Activated B cell treated with CpG ODN at 0.5 μM for 24 hours (primary cell): Measurements from ENCODE around the gene RAB24. TPM values are rescaled to one million over a fixed set of nuclear protein-coding genes. Genes with fewer than 3 reads are reported as not detected.

Experiments
- ATAC-seq: fragments of 200-7000 bp; cut with Tn5 transposase; one replicate; pipeline ENCODE4 v1.10.0; 2021; ENCODE audit warnings: low read depth, mild to moderate bottlenecking, moderate library complexity
- CTCF ChIA-PET: fragments of 350-600 bp; sonication (Branson Sonifier 250); formaldehyde crosslinking; loops from one replicate; lab custom pipeline; 2021; ENCODE audit warnings: antibody characterized with exemption; lab: Charles Lee
- POLR2A ChIA-PET: fragments of 350-600 bp; sonication (Branson Sonifier 250); formaldehyde crosslinking; loops from one replicate; lab custom pipeline; 2021; ENCODE audit warnings: antibody characterized with exemption; lab: Charles Lee
- DNase-seq: peaks from one replicate; pipeline ENCODE4 v3.0.0; 2022
- H3K27ac Mint-ChIP-seq: one replicate; pipeline ENCODE4 v1.8.0; 2020; ENCODE audit warnings: mixed read lengths
- H3K27me3 Mint-ChIP-seq: one replicate; pipeline ENCODE4 v1.8.0; 2021; ENCODE audit warnings: mixed read lengths
- H3K36me3 Mint-ChIP-seq: one replicate; pipeline ENCODE4 v1.8.0; 2021; ENCODE audit warnings: low read depth, mixed read lengths
- H3K4me1 Mint-ChIP-seq: one replicate; pipeline ENCODE4 v1.8.0; 2021; ENCODE audit warnings: mixed read lengths
- H3K4me3 Mint-ChIP-seq: one replicate; pipeline ENCODE4 v1.8.0; 2020; ENCODE audit warnings: mild to moderate bottlenecking, mixed read lengths
- H3K9me3 Mint-ChIP-seq: one replicate; pipeline ENCODE4 v1.8.0; 2020; ENCODE audit warnings: mixed read lengths
- CTCF ChIP-seq: fragments of 200-600 bp; IDR thresholded peaks from one replicate; pipeline ENCODE4 v1.8.0; 2022; ENCODE audit warnings: antibody characterized with exemption, mild to moderate bottlenecking
- intact Hi-C: fragments of 100-400 bp; cut with micrococcal nuclease; formaldehyde crosslinking; loops from one replicate; pipeline ENCODE4 v1.15.1; 2024
- total RNA-seq: library from RNA; stranded (reverse); gene quantifications from 2 replicates; pipeline ENCODE4 v1.2.3, GENCODE V29; 2022

RAB24 gene
- total RNA-seq, 1 donor from 2014 or later = 35.6 TPM

- DNase-seq = no peak
- TF ChIP-seq CTCF = no peak
- Mint-ChIP-seq H3K4me1 (peaks cover 16% of the 10 kb centered on the region), H3K9me3 (no peaks in the 10 kb centered on the region), H3K4me3 (no peak overlapping the region), H3K27me3 (no peaks in the 10 kb centered on the region), H3K27ac (no peak overlapping the region), H3K36me3 (peaks cover 84% of the 10 kb centered on the region)
- POLR2A ChIA-PET = interaction anchor here (0.6 kb wide), 1 partner anchor 161 kb away, joined by 6 read pairs; no protein-coding TSS in a partner anchor
- peak; percentile 62 for ATAC-seq
- CTCF ChIA-PET = interaction anchor here (1.2 kb wide), 1 partner anchor 18 kb away, joined by 3 read pairs; no protein-coding TSS in a partner anchor
- intact Hi-C loops = loop anchor here (2.0 kb wide), 1 partner anchor 17 kb away; no protein-coding TSS in a partner anchor
These were observed 32.6 kb upstream of the RAB24 start for GRCh38 chr5:177336112-177336511.

DNA sequence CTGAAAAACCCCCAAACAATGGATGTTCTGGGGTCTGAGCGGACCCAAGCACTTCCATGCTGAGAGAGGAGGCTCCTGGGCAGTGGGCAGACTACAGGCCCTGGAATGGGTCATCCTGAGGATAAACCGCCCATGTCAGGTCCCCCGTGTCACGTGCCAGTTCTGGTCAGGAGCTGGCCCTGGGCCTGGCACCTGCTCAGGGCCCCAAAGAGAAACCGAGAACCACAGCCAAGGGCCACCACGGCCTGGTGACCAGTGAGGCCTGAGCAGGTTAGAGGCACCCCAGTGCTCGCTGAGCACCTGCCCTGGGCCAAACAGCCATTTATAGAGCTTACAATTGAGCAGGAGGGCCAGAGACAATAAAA is 32.2 kb upstream of the RAB24 start:
- intact Hi-C loops = loop anchor here (2.0 kb wide), 1 partner anchor 17 kb away; no protein-coding TSS in a partner anchor
- TF ChIP-seq CTCF = no peak
- Mint-ChIP-seq H3K27me3 (no peaks in the 10 kb centered on the region), H3K4me3 (no peak overlapping the region), H3K4me1 (peaks cover 20% of the 10 kb centered on the region), H3K9me3 (no peaks in the 10 kb centered on the region), H3K36me3 (peaks cover 87% of the 10 kb centered on the region), H3K27ac (no peak overlapping the region)
- DNase-seq (no peak), ATAC-seq (no peak)
- CTCF ChIA-PET = interaction anchor here (1.2 kb wide), 1 partner anchor 18 kb away, joined by 3 read pairs; no protein-coding TSS in a partner anchor
- POLR2A ChIA-PET = interaction anchor here (0.6 kb wide), 1 partner anchor 161 kb away, joined by 6 read pairs; no protein-coding TSS in a partner anchor

GRCh38 chr5:177334781-177335700 is 31.5 kb upstream of the RAB24 start:
- CTCF ChIA-PET = interaction anchor here (1.2 kb wide), 1 partner anchor 17 kb away, joined by 3 read pairs; no protein-coding TSS in a partner anchor
- Mint-ChIP-seq H3K27me3 (no peaks in the 10 kb centered on the region), H3K9me3 (no peaks in the 10 kb centered on the region), H3K36me3 (peaks cover 90% of the 10 kb centered on the region), H3K27ac (no peak overlapping the region), H3K4me1 (peaks cover 26% of the 10 kb centered on the region), H3K4me3 (no peak overlapping the region)
- DNase-seq (no peak), ATAC-seq (no peak)
- POLR2A ChIA-PET = interaction anchor here (0.7 kb wide), 1 partner anchor 14 kb away, joined by 3 read pairs; no protein-coding TSS in a partner anchor
- TF ChIP-seq CTCF = no peak
- intact Hi-C loops = no loop called here

DNA sequence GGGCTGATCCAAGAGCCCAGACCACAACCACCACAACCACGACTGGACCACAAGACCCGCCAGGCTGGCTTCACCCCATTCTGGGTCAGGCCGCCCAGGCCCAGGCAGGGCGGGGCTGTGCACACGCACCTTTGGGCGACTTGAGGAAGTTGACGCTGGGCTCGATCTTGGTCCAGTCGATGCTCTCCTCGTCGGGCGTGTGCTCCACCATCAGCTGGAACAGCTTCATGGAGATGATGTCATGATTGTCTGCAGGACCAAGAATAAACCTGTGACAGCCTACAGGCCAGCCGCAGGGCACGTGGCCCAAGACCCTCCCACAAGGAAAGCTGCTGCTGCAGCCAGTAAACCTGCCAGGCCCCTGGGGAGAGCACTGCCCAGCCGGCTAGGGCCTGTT is 30.6 kb upstream of the RAB24 start:
- Mint-ChIP-seq H3K4me1 (peaks cover 26% of the 10 kb centered on the region), H3K36me3 (peaks cover 89% of the 10 kb centered on the region), H3K9me3 (no peaks in the 10 kb centered on the region), H3K27me3 (no peaks in the 10 kb centered on the region), H3K4me3 (no peak overlapping the region), H3K27ac (no peak overlapping the region)
- ATAC-seq (no peak), DNase-seq (no peak)
- no peak for TF ChIP-seq CTCF
- intact Hi-C loops = no loop called here
- ChIA-PET POLR2A (interaction anchor here (0.5 to 0.9 kb wide), 2 partner anchors 11 to 19 kb away, joined by 4 to 5 read pairs; no protein-coding TSS in a partner anchor), CTCF (interaction anchor here (1.0 kb wide), 1 partner anchor 24 kb away, joined by 3 read pairs; no protein-coding TSS in a partner anchor)
